Measurements from ENCODE around the gene CDC42BPA.

Gene CDC42BPA

DNA sequence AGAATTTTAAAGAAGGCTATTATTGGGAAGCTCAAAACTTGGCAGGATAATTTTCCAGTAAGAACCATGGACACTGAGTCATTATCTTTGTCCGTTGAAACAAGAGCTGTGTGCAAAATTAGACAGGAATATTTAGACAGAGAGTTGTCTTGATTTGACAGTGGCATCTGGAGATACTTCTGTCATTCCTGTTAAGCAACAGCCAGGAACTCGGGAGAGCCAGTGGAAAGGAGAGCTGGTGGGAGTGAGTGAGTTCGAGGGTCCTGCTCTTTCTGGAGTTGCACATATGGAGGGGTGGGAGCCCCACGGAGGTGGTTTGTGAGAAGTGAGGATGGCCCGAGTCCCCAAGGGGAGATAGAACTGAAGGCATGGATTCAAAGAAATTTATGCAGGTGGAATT, 375.1 kb downstream of the CDC42BPA start:
- no peak for DNase-seq

DNA sequence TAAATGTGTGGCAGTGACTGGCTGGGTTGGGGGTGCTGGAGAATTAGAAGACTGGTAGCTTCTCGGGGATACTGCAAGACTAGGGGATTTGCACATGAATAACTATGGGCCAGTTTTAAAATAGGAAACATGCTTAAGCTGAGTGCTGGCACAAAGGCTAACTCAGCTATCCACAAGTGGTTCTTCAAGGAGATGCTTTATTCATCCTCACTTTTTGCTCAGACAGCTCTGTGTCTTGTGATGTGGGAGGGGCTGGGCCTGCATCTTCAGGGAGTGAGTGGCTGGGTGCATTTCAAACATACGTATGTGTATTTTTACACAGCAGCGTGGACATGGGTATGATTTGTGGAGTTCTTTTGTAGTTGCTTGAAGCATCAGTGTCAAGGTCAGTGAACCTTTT, 375.9 kb downstream of the CDC42BPA start:
- DNase-seq = no peak

- no peak for DNase-seq
These were observed 377.6 kb downstream of the CDC42BPA start for GRCh38 chr1:226940806-226941067.

- peak; percentile 98 for DNase-seq
These were observed 378.1 kb downstream of the CDC42BPA start, which contains the start of gene COQ8A for GRCh38 chr1:226940029-226940805. Gene COQ8A (plus strand): TSS chr1:226940294. CDS start chr1:226961386, 21,092 bp downstream.

All from activated T-cell treated with anti-CD3 and anti-CD28 coated beads, Interleukin-2, amount 50 U/mL, for 1 hour (primary cell).